ENCODE results near the gene RGS3.

GRCh38 chr9:113538701-113539430 lies 75.3 kb downstream of the RGS3 start:
- no peak for TF ChIP-seq CTCF (IDR thresholded peaks at IDR 0.05 in 2 of 3, conservative IDR thresholded peaks at IDR 0.05 in 1 of 3; ENCODE audit: borderline replicate concordance in 1 of 3, insufficient read depth in 1 of 3, low read depth in 2 of 3, low read length in 2 of 3)
- no peak for TF ChIP-seq MAX (IDR thresholded peaks at IDR 0.05)
- no peak for TF ChIP-seq YY1 (IDR thresholded peaks at IDR 0.05; ENCODE audit: extremely low read depth, insufficient replicate concordance, low read depth, low read length)
- TF ChIP-seq POLR2A (IDR thresholded peaks at IDR 0.05; ENCODE audit: borderline replicate concordance, extremely low read depth, insufficient read depth, insufficient read length), result no peak
- TF ChIP-seq REST (IDR thresholded peaks at IDR 0.05; ENCODE audit: low read depth), result no peak
- TF ChIP-seq JUND (IDR thresholded peaks at IDR 0.05), result no peak
- no peak for TF ChIP-seq RAD21 (IDR thresholded peaks at IDR 0.05; ENCODE audit: low read depth)
- TF ChIP-seq FOSL1 (IDR thresholded peaks at IDR 0.05; ENCODE audit: low read depth), result no peak
- TF ChIP-seq ZNF274 (IDR thresholded peaks at IDR 0.05; ENCODE audit: low read depth, low read length), result no peak
